Measurements from ENCODE around the gene MAP7D1. TPM values are rescaled to one million over a fixed set of nuclear protein-coding genes. Genes with fewer than 3 reads are reported as not detected.
"Not testable (repeated sequence)": the region's sequence is repeated elsewhere in the genome, so short reads cannot be mapped to it uniquely, and the experiment has no call there.

The MAP7D1 gene
- total RNA-seq, 1 donor from 2014 or later = 93.8 TPM

GRCh38 chr1:36182734-36183133, 26.8 kb downstream of the MAP7D1 start:
- DNase-seq (ENCODE audit: extremely low spot score in 2 of 2) = no peak
- Histone ChIP-seq H3K4me1 (peaks cover 4% of the 10 kb centered on the region), H3K4me3 (no peak overlapping the region), H3K36me3 (peaks cover 0 to 32% of the 10 kb centered on the region in 2 donors), H3K9me3 (no peaks in the 10 kb centered on the region), H3K27ac (peak overlapping the region; percentile 10), H3K27me3 (no peaks in the 10 kb centered on the region)
- intact Hi-C loops (cut with DNase I) = no loop called here
- TF ChIP-seq POLR2A (IDR thresholded peaks at IDR 0.05) = no peak
- TF ChIP-seq CTCF (IDR thresholded peaks at IDR 0.05) = no peak
- TF ChIP-seq POLR2AphosphoS5 (IDR thresholded peaks at IDR 0.05; ENCODE audit: insufficient read depth in 1 of 2, low read depth in 1 of 2) = no peak

- H3K4me1 ChIP-seq = peaks cover 8% of the 10 kb centered on the region
- H3K36me3 ChIP-seq = peaks cover 0 to 26% of the 10 kb centered on the region in 2 donors
- intact Hi-C loops (cut with DNase I) = no loop called here
- H3K27me3 ChIP-seq = no peaks in the 10 kb centered on the region
- H3K9me3 ChIP-seq = no peaks in the 10 kb centered on the region
- TF ChIP-seq CTCF (IDR thresholded peaks at IDR 0.05) (no peak), POLR2AphosphoS5 (IDR thresholded peaks at IDR 0.05; ENCODE audit: insufficient read depth in 1 of 2, low read depth in 1 of 2) (no peak), POLR2A (IDR thresholded peaks at IDR 0.05) (no peak)
- peak overlapping the region; percentile 10 for H3K27ac ChIP-seq
- DNase-seq (ENCODE audit: extremely low spot score in 2 of 2) = no peak
- H3K4me3 ChIP-seq = no peak overlapping the region
Observed at GRCh38 chr1:36183309-36183856, 27.4 kb downstream of the MAP7D1 start.

- Histone ChIP-seq H3K27ac (peak overlapping the region; percentile 82), H3K9me3 (no peaks in the 10 kb centered on the region), H3K4me3 (no peak overlapping the region), H3K27me3 (no peaks in the 10 kb centered on the region), H3K4me1 (peaks cover 8% of the 10 kb centered on the region), H3K36me3 (no peaks in the 10 kb centered on the region)
- TF ChIP-seq POLR2AphosphoS5 (IDR thresholded peaks at IDR 0.05; ENCODE audit: insufficient read depth in 1 of 2, low read depth in 1 of 2) (peak; percentile 62 to 80), CTCF (IDR thresholded peaks at IDR 0.05) (peak; percentile 80 to 94 (median 84)), POLR2A (IDR thresholded peaks at IDR 0.05) (no peak)
- intact Hi-C loops (cut with DNase I) = loop anchor here (5.0 kb wide), 1 partner anchor 36 kb away; no protein-coding TSS in a partner anchor
- peak in 1 of 2 donors; percentile 89 for DNase-seq (ENCODE audit: extremely low spot score in 2 of 2)
Observed at GRCh38 chr1:36187800-36188593, 32.0 kb downstream of the MAP7D1 start.

- H3K4me3 ChIP-seq; DNase-seq (ENCODE audit: extremely low spot score in 2 of 2); intact Hi-C loops (cut with DNase I); H3K27me3 ChIP-seq; H3K4me1 ChIP-seq; H3K9me3 ChIP-seq; H3K36me3 ChIP-seq; H3K27ac ChIP-seq: not testable (repeated sequence)
Observed at GRCh38 chr1:36196805-36197204, 40.8 kb downstream of the MAP7D1 start.

GRCh38 chr1:36198641-36199040, 42.7 kb downstream of the MAP7D1 start:
- DNase-seq (ENCODE audit: extremely low spot score in 2 of 2) = no peak
- TF ChIP-seq POLR2A (IDR thresholded peaks at IDR 0.05) (no peak), POLR2AphosphoS5 (IDR thresholded peaks at IDR 0.05; ENCODE audit: insufficient read depth in 1 of 2, low read depth in 1 of 2) (no peak), CTCF (IDR thresholded peaks at IDR 0.05) (no peak)
- Histone ChIP-seq H3K27ac (no peak overlapping the region), H3K27me3 (no peaks in the 10 kb centered on the region), H3K4me3 (no peak overlapping the region), H3K4me1 (peaks cover 4% of the 10 kb centered on the region), H3K36me3 (no peaks in the 10 kb centered on the region), H3K9me3 (no peaks in the 10 kb centered on the region)
- intact Hi-C loops (cut with DNase I) = no loop called here
